Lung (tissue), 12 donors: ENCODE data around the gene TNN. TPM values are rescaled to one million over a fixed set of nuclear protein-coding genes. Genes with fewer than 3 reads are reported as not detected.

Experiments
- ATAC-seq: fragments of 200-7000 bp; cut with Tn5 transposase; one replicate; pipeline ENCODE4 v1.9.1; 2020; ENCODE audit warnings: moderate number of reproducible peaks; ENCODE audit not compliant: insufficient read depth, low FRiP score
- DNase-seq, 3 donors: peaks; one replicate each; pipeline ENCODE4 v3.0.0-alpha.2; 2013 to 2017
- H3K27ac ChIP-seq, 2 donors: one replicate each; pipeline ENCODE4 v1.5.1; 2013; ENCODE audit warnings: mild to moderate bottlenecking in 2 of 2, moderate library complexity in 2 of 2, control low read depth in 1 of 2, inconsistent platforms in 1 of 2, low read depth in 1 of 2, low read length in 1 of 2
- H3K27me3 ChIP-seq, 3 donors: one replicate each; pipeline ENCODE4 v1.5.1; 2013; ENCODE audit warnings: low read length in 2 of 3; ENCODE audit not compliant: control insufficient read depth in 3 of 3, insufficient read depth in 3 of 3
- H3K36me3 ChIP-seq, 4 donors: one replicate each; pipeline ENCODE4 v1.5.1; 2013; ENCODE audit warnings: low read length in 4 of 4, mild to moderate bottlenecking in 1 of 4, moderate library complexity in 1 of 4; ENCODE audit not compliant: control insufficient read depth in 4 of 4, insufficient read depth in 4 of 4
- H3K4me1 ChIP-seq, 5 donors: one replicate each; pipeline ENCODE4 v1.5.1; 2013; ENCODE audit warnings: low read length in 5 of 5, mild to moderate bottlenecking in 2 of 5, moderate library complexity in 1 of 5; ENCODE audit not compliant: control insufficient read depth in 5 of 5, insufficient read depth in 5 of 5
- H3K4me3 ChIP-seq: one replicate; pipeline ENCODE4 v1.5.1; 2013; ENCODE audit warnings: mild to moderate bottlenecking, control low read depth, moderate library complexity
- H3K9ac ChIP-seq, 2 donors: one replicate each; pipeline ENCODE4 v1.5.1; 2013; ENCODE audit warnings: low read length in 2 of 2, control low read depth in 1 of 2; ENCODE audit not compliant: insufficient read depth in 1 of 2
- H3K9me3 ChIP-seq, 4 donors: one replicate each; pipeline ENCODE4 v1.5.1; 2013; ENCODE audit warnings: low read length in 3 of 4, mild to moderate bottlenecking in 1 of 4, moderate library complexity in 1 of 4; ENCODE audit not compliant: control insufficient read depth in 4 of 4, insufficient read depth in 3 of 4
- CTCF ChIP-seq: IDR thresholded peaks from 2 replicates; pipeline ENCODE4 v1.5.1; 2012; ENCODE audit warnings: mild to moderate bottlenecking; ENCODE audit errors: control extremely low read depth, extremely low read depth
- WGBS, 2 donors: extraction: QIAGEN DNeasy Blood & Tissue Kit; methylation state at CpG; one replicate each; pipeline ENCODE4 v1.1.7; 2013; 5-methylcytosine and 5-hydroxymethylcytosine counted together
- polyA plus RNA-seq, 2 donors: library from polyadenylated mRNA; stranded (reverse); fragments of 200-250 nt; gene quantifications; one replicate each; pipeline ENCODE4 v1.2.1, GENCODE V29; 2013
- total RNA-seq, 2 donors: library from RNA; depleted of rRNA in 1 of 2; stranded (reverse); fragments of >200 nt in 1 of 2; gene quantifications; one replicate each; pipeline ENCODE4 v1.2.1, GENCODE V29; 2014 to 2021
- donor health status: control.
- donor health status: control.
- donor health status: Bipolar disorder and iron deficiency.
- donor health status: healthy.
- donor health status: DM: yes; HTN: yes; CAD: no.

Gene TNN
- total and polyA plus RNA-seq, 4 donors, result 0.02 to 1.3 (median 0.04) TPM; not detected in 1

GRCh38 chr1:175178456-175178855 lies 110.8 kb downstream of the TNN start:
- Histone ChIP-seq H3K9me3 (no peaks in the 10 kb centered on the region), H3K36me3 (peaks cover 0 to 19% (median 5%) of the 10 kb centered on the region in 4 donors), H3K27me3 (no peaks in the 10 kb centered on the region), H3K27ac (no peak overlapping the region), H3K4me3 (no peak overlapping the region), H3K4me1 (peaks cover 0 to 25% (median 4%) of the 10 kb centered on the region in 5 donors), H3K9ac (no peak overlapping the region)
- DNase-seq (no peak), ATAC-seq (no peak)
- WGBS, 2 donors, result 60 to 77% methylated on average over 3 of the region's 3 CpGs
- TF ChIP-seq CTCF, result no peak

GRCh38 chr1:175179837-175180590 lies 112.4 kb downstream of the TNN start:
- ATAC-seq (no peak), DNase-seq (no peak)
- H3K9me3 ChIP-seq, result no peaks in the 10 kb centered on the region
- 91 to 98% methylated on average over 2 of the region's 2 CpGs for WGBS, 2 donors
- no peak overlapping the region for H3K4me3 ChIP-seq
- H3K27ac ChIP-seq, result no peak overlapping the region
- TF ChIP-seq CTCF, result no peak
- no peaks in the 10 kb centered on the region for H3K27me3 ChIP-seq
- peaks cover 0 to 21% (median 5%) of the 10 kb centered on the region in 4 donors for H3K36me3 ChIP-seq
- H3K9ac ChIP-seq, result no peak overlapping the region
- H3K4me1 ChIP-seq, result peaks cover 0 to 30% (median 4%) of the 10 kb centered on the region in 5 donors

- H3K4me1 ChIP-seq, result peaks cover 0 to 37% (median 0%) of the 10 kb centered on the region in 5 donors
- H3K9me3 ChIP-seq, result no peaks in the 10 kb centered on the region
- ATAC-seq (no peak), DNase-seq (no peak)
- H3K27ac ChIP-seq, result peak overlapping the region in 1 of 2 donors; percentile 45
- no peak for TF ChIP-seq CTCF
- no peak overlapping the region for H3K4me3 ChIP-seq
- no peaks in the 10 kb centered on the region for H3K27me3 ChIP-seq
- H3K9ac ChIP-seq, result no peak overlapping the region
- 81 to 84% methylated on average over 4 of the region's 4 CpGs for WGBS, 2 donors
- H3K36me3 ChIP-seq, result peaks cover 0 to 18% (median 1%) of the 10 kb centered on the region in 4 donors
Measured at GRCh38 chr1:175182201-175182746, 114.6 kb downstream of the TNN start.
